Esophagus muscularis mucosa (tissue), 4 donors: ENCODE results near the gene KRTAP5-6. TPM values are rescaled to one million over a fixed set of nuclear protein-coding genes. Genes with fewer than 3 reads are reported as not detected.

ENCODE experiments used
- DNase-seq: peaks from one replicate; pipeline ENCODE4 v3.0.0-alpha.2; 2017; ENCODE audit errors: extremely low spot score
- H3K27ac ChIP-seq, 4 donors: fragments of 200-600 bp; sonication (generic); replicated peaks in 1 of 4; 1 replicate in 3 of 4; 2 replicates in 1 of 4; pipeline ENCODE4 v1.5.1; 2016 to 2019; ENCODE audit warnings: mild to moderate bottlenecking in 1 of 4
- H3K27me3 ChIP-seq, 4 donors: fragments of 200-600 bp; sonication (generic); one replicate each; pipeline versions ENCODE4 v1.5.1 to v1.6.0; 2016 to 2019
- H3K36me3 ChIP-seq, 4 donors: fragments of 200-600 bp; sonication (generic); one replicate each; pipeline ENCODE4 v1.5.1; 2016 to 2019
- H3K4me1 ChIP-seq, 4 donors: fragments of 200-600 bp; sonication (generic); one replicate each; pipeline ENCODE4 v1.5.1; 2016 to 2019
- H3K4me3 ChIP-seq, 4 donors: fragments of 200-600 bp; sonication (generic); 1 replicate in 2 of 4; 2 replicates in 2 of 4; pipeline ENCODE4 v1.5.1; 2016 to 2019; ENCODE audit warnings: mild to moderate bottlenecking in 4 of 4, moderate library complexity in 1 of 4
- H3K9me3 ChIP-seq, 4 donors: fragments of 200-600 bp; sonication (generic); 1 replicate in 3 of 4; 2 replicates in 1 of 4; pipeline ENCODE4 v1.5.1; 2016 to 2019
- CTCF ChIP-seq, 3 experiments: fragments of 200-600 bp in 2 of 3; fragments of 450-650 bp in 1 of 3; sonication (generic) in 2 of 3; IDR thresholded peaks; one replicate each; pipeline ENCODE4 v1.5.1; 2017 to 2019; ENCODE audit warnings: antibody characterized with exemption in 3 of 3, mild to moderate bottlenecking in 2 of 3, moderate library complexity in 1 of 3
- EP300 ChIP-seq: sonication (generic); formaldehyde crosslinking; IDR thresholded peaks from one replicate; pipeline ENCODE4 v1.6.1; 2017; ENCODE audit warnings: antibody characterized with exemption
- POLR2A ChIP-seq: fragments of 450-650 bp; IDR thresholded peaks from one replicate; pipeline ENCODE4 v1.6.1; 2017; ENCODE audit warnings: antibody characterized with exemption, moderate library complexity, mild to moderate bottlenecking, low read depth
- POLR2AphosphoS5 ChIP-seq, 2 donors: sonication (generic); formaldehyde crosslinking; IDR thresholded peaks; one replicate each; pipeline ENCODE4 v1.6.1; 2017; ENCODE audit warnings: antibody characterized with exemption in 2 of 2
- WGBS: methylation state at CpG from one replicate; pipeline ENCODE4 v1.1.5; 2018; 5-methylcytosine and 5-hydroxymethylcytosine counted together
- intact Hi-C: fragments of 100-400 bp; cut with DNase I; formaldehyde crosslinking; loops from one replicate; pipeline ENCODE4 v1.15.1; 2023
- total RNA-seq, 4 donors: library from RNA; depleted of rRNA; stranded (reverse); fragments of >200 nt; gene quantifications; one replicate each; pipeline versions ENCODE4 v1.1.0 to v1.2.1, GENCODE V29; 2016

KRTAP5-6 gene
- total RNA-seq, 4 donors from 2014 or later: not detected

- H3K36me3 ChIP-seq: no peaks in the 10 kb centered on the region
- intact Hi-C loops: no loop called here
- peaks cover 0 to 6% (median 0%) of the 10 kb centered on the region in 4 donors for H3K4me1 ChIP-seq
- no peak for DNase-seq
- TF ChIP-seq EP300: no peak
- no peak for TF ChIP-seq POLR2A
- TF ChIP-seq POLR2AphosphoS5 (IDR thresholded peaks at IDR 0.05): no peak
- TF ChIP-seq CTCF (IDR thresholded peaks at IDR 0.05): no peak
- H3K4me3 ChIP-seq: no peak overlapping the region
- H3K9me3 ChIP-seq: no peaks in the 10 kb centered on the region
- no peak overlapping the region for H3K27ac ChIP-seq
- WGBS: 64% methylated on average over 11 of the region's 11 CpGs
- peaks cover 0 to 56% (median 9%) of the 10 kb centered on the region in 4 donors for H3K27me3 ChIP-seq
These were observed 23.4 kb upstream of the KRTAP5-6 start for GRCh38 chr11:1673446-1674172.

- 58% methylated on average over 19 of the region's 21 CpGs for WGBS
- intact Hi-C loops: no loop called here
- no peak overlapping the region for H3K4me3 ChIP-seq
- H3K36me3 ChIP-seq: no peaks in the 10 kb centered on the region
- H3K27me3 ChIP-seq: peaks cover 0 to 53% (median 8%) of the 10 kb centered on the region in 4 donors
- H3K4me1 ChIP-seq: peaks cover 0 to 6% (median 0%) of the 10 kb centered on the region in 4 donors
- no peaks in the 10 kb centered on the region for H3K9me3 ChIP-seq
- TF ChIP-seq POLR2AphosphoS5 (IDR thresholded peaks at IDR 0.05) (no peak), EP300 (no peak)
- no peak overlapping the region for H3K27ac ChIP-seq
- no peak for DNase-seq
These were observed 22.5 kb upstream of the KRTAP5-6 start for GRCh38 chr11:1674173-1675131.

GRCh38 chr11:1675536-1676228, 21.3 kb upstream of the KRTAP5-6 start:
- intact Hi-C loops: no loop called here
- Histone ChIP-seq H3K36me3 (no peaks in the 10 kb centered on the region), H3K27me3 (peaks cover 0 to 55% (median 8%) of the 10 kb centered on the region in 4 donors), H3K9me3 (no peaks in the 10 kb centered on the region), H3K27ac (no peak overlapping the region), H3K4me1 (no peaks in the 10 kb centered on the region), H3K4me3 (no peak overlapping the region)
- 64% methylated on average over 11 of the region's 11 CpGs for WGBS
- no peak for DNase-seq
- TF ChIP-seq CTCF (IDR thresholded peaks at IDR 0.05) (no peak), POLR2A (no peak), EP300 (no peak), POLR2AphosphoS5 (IDR thresholded peaks at IDR 0.05) (no peak)

- 81% methylated on average over 7 of the region's 7 CpGs for WGBS
- no peaks in the 10 kb centered on the region for H3K4me1 ChIP-seq
- H3K36me3 ChIP-seq: no peaks in the 10 kb centered on the region
- H3K4me3 ChIP-seq: no peak overlapping the region
- intact Hi-C loops: no loop called here
- no peak overlapping the region for H3K27ac ChIP-seq
- peaks cover 0 to 61% (median 8%) of the 10 kb centered on the region in 4 donors for H3K27me3 ChIP-seq
- no peaks in the 10 kb centered on the region for H3K9me3 ChIP-seq
- TF ChIP-seq CTCF (IDR thresholded peaks at IDR 0.05): no peak
- TF ChIP-seq POLR2A: no peak
- no peak for TF ChIP-seq EP300
- TF ChIP-seq POLR2AphosphoS5 (IDR thresholded peaks at IDR 0.05): no peak
- DNase-seq: no peak
These were observed 20.7 kb upstream of the KRTAP5-6 start for GRCh38 chr11:1676229-1676740.
